GM18907 (cell line): ENCODE data around the gene NFATC4.
"Not testable (repeated sequence)": the region's sequence is repeated elsewhere in the genome, so short reads cannot be mapped to it uniquely, and the experiment has no call there.

Source experiments
- ATAC-seq: cut with Tn5 transposase; IDR thresholded peaks from one replicate; pipeline ENCODE4 v1.9.1; 2021; ENCODE audit warnings: mild to moderate bottlenecking, moderate library complexity; ENCODE audit not compliant: unreplicated experiment

NFATC4 gene

DNA sequence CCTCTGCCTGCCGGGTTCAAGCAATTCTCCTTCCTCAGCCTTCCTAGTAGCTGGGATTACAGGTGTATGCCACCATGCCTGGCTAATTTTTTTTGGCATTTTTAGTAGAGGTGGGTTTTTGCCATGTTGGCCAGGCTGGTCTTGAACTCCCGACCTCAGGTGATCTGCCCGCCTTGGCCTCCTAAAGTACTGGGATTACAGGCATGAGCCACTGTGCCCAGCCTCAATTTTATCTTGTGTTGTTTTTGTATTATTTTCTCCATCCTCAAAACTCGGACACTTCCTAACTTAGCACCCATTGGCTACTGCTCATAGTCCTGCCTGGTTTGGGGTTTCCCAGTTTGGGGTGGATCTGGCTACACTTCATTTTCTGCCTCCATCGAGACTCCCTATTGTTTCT lies 19.6 kb downstream of the NFATC4 start:
- not testable (repeated sequence) for ATAC-seq

DNA sequence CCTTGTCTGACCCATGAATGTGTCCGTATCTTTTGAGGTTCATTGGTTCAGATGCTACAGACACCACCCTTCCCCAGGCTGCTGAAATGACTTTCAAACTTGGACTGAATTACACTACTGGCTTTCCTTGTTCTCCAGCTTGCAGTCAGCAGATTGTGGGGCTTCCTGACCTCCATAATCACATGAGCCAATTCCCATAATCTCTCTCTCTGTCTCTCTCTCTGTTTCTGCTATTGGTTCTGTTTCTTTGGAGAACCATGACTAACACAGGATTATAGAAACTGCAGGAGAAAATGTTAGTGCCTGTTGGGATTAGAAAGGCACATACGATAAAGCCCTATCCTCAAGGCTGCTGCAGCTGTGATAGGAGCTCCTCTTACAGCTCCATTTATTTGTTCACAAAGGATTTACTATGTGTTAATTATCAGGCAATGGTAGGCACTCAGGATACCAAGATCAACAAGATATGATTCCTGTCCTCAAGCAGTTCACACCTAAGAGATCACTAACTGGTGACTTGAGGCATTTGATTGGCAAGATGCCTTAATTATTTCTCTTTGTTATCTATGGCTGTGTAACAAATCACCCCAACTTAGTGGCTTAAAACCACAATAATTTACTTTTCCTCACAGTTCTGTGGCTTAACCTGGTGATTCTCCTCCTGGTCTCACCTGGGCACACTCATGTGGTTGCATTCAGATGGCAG lies 20.6 kb downstream of the NFATC4 start:
- no peak for ATAC-seq

GRCh38 chr14:24389226-24389848 lies 21.4 kb downstream of the NFATC4 start:
- no peak for ATAC-seq

GRCh38 chr14:24390701-24391468 lies 22.9 kb downstream of the NFATC4 start:
- no peak for ATAC-seq

- ATAC-seq = no peak
Measured at GRCh38 chr14:24392325-24393091, 24.5 kb downstream of the NFATC4 start.

GRCh38 chr14:24394275-24394674 lies 26.3 kb downstream of the NFATC4 start:
- ATAC-seq = no peak

GRCh38 chr14:24395609-24396582 lies 27.9 kb downstream of the NFATC4 start:
- ATAC-seq = no peak

DNA sequence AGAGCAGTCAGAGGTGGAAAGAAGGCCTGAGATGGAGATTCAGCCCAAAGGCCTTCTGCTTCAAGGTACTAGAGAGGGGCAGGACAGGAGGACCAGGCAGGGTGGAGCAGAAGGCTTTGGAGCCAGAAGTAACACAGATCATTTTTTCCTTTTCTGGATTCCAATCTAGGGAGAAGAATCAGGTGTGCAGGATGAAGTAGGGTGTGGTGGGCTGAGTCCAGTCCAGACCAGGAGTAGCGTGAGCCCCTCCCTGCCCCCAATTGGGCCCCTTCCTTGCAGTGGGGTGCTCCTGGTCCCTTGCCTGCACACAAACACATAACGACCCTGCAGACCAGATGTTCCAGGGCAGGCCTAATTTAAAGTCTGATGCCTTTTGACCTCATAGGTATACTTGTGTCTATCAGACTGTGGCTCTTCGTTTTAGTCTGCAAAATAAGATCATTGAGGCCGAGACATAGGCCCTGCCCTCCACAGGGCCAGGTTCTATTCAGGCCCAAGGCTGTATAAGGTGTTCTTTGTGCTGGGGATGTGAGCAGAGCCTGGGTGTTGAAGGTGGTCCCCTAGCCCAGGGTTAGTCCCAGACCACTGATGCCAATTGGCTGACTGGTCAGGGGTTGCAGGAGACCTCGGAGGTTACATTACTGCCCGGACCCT lies 29.8 kb downstream of the NFATC4 start:
- ATAC-seq = no peak

- ATAC-seq = no peak
Measured at GRCh38 chr14:24398293-24398652, 30.3 kb downstream of the NFATC4 start.

- no peak for ATAC-seq
Measured at GRCh38 chr14:24398653-24399446, 30.9 kb downstream of the NFATC4 start, which contains the start of gene NYNRIN. Gene NYNRIN (plus strand): TSS chr14:24399003. CDS start chr14:24399247, 244 bp downstream.

DNA sequence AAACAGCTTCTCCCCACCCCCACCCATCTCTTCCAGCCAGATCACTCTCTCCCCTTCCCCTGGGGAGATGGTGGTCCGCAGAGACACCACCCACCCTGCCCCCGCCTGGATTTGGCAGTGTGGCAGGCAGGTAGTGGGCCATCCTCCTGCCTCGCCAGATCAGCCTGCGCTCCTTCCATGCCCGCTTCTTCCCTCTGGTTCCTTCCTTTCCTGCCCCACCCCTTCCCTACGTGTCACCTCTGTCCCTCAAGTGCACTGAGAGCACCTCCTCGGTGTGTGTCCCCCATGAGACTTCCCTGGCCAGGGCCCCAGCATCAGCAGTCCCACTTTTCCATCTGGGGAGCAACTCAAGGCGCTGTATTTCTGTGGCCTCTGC lies 31.5 kb downstream of the NFATC4 start:
- no peak for ATAC-seq

DNA sequence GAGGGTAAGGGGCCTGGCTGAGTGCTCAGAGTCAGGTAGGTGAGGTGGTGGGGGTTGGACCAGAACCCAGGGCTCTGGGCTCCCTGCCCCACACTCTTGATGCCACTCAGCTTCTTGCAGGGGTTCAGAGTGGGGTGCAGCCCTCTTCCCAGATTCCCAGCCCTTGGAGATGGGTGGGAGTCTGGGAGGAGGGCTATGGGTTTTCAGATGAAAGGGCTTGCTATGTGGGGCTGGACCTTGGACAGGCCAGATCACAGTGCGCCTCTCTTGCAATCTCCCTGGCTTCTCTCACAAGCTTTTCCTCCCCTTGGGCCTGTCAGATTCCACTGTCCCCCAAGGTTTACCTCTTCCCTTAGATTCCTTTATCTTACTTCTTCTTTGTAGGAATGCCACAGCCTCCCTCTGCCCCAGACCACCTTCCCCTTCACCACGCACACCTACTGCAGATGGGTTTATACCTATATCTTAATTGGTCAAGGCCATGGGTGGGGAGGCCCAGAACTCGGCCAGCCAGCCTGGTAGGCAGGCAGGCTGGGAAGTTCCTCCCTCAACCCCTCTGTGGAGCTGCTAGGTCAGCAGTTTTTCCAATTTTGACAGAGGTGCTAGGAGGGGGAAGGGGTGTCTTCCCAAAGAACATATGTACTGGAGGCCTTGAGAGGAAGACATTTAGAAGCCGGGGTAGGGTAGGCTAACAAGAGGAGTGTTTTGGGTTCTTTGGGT lies 32.2 kb downstream of the NFATC4 start:
- ATAC-seq = no peak

GRCh38 chr14:24401810-24402702 lies 34.1 kb downstream of the NFATC4 start:
- no peak for ATAC-seq

GRCh38 chr14:24403294-24403998 lies 35.5 kb downstream of the NFATC4 start:
- no peak for ATAC-seq

GRCh38 chr14:24404814-24405213 lies 36.8 kb downstream of the NFATC4 start:
- no peak for ATAC-seq

DNA sequence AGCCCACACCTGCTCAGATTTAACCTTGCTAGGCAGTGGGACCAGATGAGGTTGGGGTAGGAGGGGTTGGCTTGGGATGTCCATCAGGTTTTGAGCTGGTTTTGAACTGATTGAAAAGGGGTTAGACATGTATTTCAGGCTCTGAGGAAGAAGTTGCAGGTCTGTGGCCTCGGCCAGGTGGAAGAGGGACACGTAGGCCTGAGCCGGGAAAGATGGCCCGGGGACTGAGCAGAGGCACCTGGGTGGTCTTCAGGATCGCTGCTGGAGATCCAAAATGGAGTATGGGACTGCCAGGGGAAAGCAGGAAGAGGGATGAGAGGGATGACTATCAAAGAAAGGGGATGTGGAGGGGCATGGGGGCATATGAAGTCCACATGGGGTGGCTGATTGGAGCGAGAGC lies 38.4 kb downstream of the NFATC4 start:
- no peak for ATAC-seq
